Eye (tissue), 1 donor: ENCODE results near the gene LPAR4.
"Not testable (repeated sequence)": the region's sequence is repeated elsewhere in the genome, so short reads cannot be mapped to it uniquely, and the experiment has no call there.

Source experiments
- DNase-seq: peaks from one replicate; pipeline ENCODE4 v3.0.0-alpha.2; 2015

Gene LPAR4

GRCh38 chrX:78747489-78747888, at the start of gene LPAR4:
TSS of gene LPAR4 (plus strand) at chrX:78747720. CDS start at chrX:78754870, 7,150 bp downstream.
- peak; percentile 73 for DNase-seq

- no peak for DNase-seq
Measured at GRCh38 chrX:78706071-78706470, 41.4 kb upstream of the LPAR4 start.

GRCh38 chrX:78708262-78708661, 39.3 kb upstream of the LPAR4 start:
- peak; percentile 18 for DNase-seq

GRCh38 chrX:78708816-78709215, 38.7 kb upstream of the LPAR4 start:
- no peak for DNase-seq

GRCh38 chrX:78710171-78710570, 37.3 kb upstream of the LPAR4 start:
- no peak for DNase-seq

- no peak for DNase-seq
Measured at GRCh38 chrX:78712336-78712735, 35.2 kb upstream of the LPAR4 start.

- no peak for DNase-seq
Measured at GRCh38 chrX:78725287-78725686, 22.2 kb upstream of the LPAR4 start.

GRCh38 chrX:78746496-78746895, 1.0 kb upstream of the LPAR4 start:
- peak; percentile 44 for DNase-seq

- DNase-seq = no peak
Measured at GRCh38 chrX:78747971-78748370, 451 bp downstream of the LPAR4 start.

- peak; percentile 11 for DNase-seq
Measured at GRCh38 chrX:78748846-78749245, 1.3 kb downstream of the LPAR4 start.

GRCh38 chrX:78753571-78753970, 6.1 kb downstream of the LPAR4 start:
- DNase-seq = no peak

- no peak for DNase-seq
Measured at GRCh38 chrX:78754917-78755316, 7.4 kb downstream of the LPAR4 start.

GRCh38 chrX:78759081-78759480, 11.6 kb downstream of the LPAR4 start:
- no peak for DNase-seq

- DNase-seq = no peak
Measured at GRCh38 chrX:78769101-78769755, 21.7 kb downstream of the LPAR4 start.

GRCh38 chrX:78769946-78770345, 22.4 kb downstream of the LPAR4 start:
- DNase-seq = peak; percentile 2

GRCh38 chrX:78796916-78797315, 49.4 kb downstream of the LPAR4 start:
- no peak for DNase-seq

GRCh38 chrX:78800114-78800513, 52.6 kb downstream of the LPAR4 start:
- no peak for DNase-seq

GRCh38 chrX:78800694-78801093, 53.2 kb downstream of the LPAR4 start:
- no peak for DNase-seq

- no peak for DNase-seq
Measured at GRCh38 chrX:78801522-78801921, 54.0 kb downstream of the LPAR4 start.

- not testable (repeated sequence) for DNase-seq
Measured at GRCh38 chrX:78802526-78802925, 55.0 kb downstream of the LPAR4 start.
